Subcutaneous adipose tissue (tissue), 4 donors: ENCODE data around the gene VEPH1. TPM values are rescaled to one million over a fixed set of nuclear protein-coding genes. Genes with fewer than 3 reads are reported as not detected.

Source experiments
- CTCF ChIP-seq: fragments of 450-650 bp; IDR thresholded peaks from one replicate; pipeline ENCODE4 v1.5.1; 2016; ENCODE audit warnings: low read depth, mild to moderate bottlenecking, control low read depth, antibody characterized with exemption, moderate library complexity
- total RNA-seq, 4 donors: library from RNA; depleted of rRNA; stranded (reverse); fragments of >200 nt; gene quantifications; one replicate each; pipeline ENCODE4 v1.1.0, GENCODE V29; 2016

Gene VEPH1
- total RNA-seq, 4 donors from 2014 or later = 0.44 to 11.9 (median 3.1) TPM

DNA sequence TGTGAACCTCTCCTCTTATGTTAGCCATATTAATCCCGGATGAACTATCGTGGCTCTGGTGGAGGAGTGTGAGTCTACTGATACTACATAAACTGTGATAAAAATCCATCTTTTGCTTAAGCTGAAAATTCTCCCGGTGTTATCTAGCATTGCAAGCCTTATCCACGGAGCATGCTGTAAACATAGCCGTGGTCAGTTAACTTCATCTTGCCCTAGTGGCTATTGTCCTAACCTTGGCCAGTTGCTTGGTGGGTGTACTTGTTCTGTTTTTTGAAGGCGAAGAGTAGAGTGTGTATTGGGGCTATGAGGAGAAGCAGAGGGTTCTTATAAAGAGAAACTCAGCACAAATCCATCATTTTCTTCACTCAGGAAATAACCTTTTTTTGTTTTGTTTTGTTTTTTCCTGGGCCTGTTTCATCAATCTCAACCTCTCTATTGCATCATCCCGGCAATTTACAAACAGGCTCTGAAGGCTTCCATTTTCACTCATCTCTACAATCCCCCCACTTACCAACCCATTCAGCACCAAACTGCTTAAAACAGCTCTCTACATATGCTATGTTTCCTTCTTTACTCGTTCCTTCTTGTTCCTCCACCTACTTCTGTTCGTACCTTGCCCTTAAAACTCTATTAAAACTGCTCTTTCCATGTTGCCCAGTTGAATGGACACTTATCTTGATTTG lies 202.1 kb downstream of the VEPH1 start:
- TF ChIP-seq CTCF = no peak

- no peak for TF ChIP-seq CTCF
Observed at GRCh38 chr3:157300094-157300493, 203.1 kb downstream of the VEPH1 start.

DNA sequence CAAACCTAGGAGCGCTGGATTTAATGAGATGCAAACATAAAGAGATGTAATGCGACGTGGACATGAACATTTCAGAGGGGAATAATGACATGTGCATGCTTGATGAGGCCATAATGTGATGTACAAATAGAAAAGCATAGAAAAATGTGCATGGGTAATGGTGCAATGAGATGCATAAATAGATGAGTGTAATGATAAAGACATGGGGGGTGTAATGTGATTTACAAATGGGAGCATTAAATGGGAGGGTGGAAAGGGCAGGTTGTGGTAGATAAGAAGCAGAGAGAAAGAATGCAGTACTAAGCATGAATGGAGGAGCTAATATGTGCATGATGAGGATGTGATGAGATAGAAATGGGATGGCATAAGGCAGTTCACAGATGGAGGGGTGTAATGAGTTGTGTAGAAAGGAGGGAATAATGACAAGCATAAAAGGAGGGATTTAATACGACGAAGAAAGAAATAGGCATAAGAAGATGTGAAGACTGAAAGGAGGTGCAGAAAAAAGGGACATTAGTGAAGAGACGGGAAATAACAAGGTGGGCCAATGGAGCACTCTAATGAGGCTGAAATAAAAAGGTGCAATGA lies 205.8 kb downstream of the VEPH1 start:
- no peak for TF ChIP-seq CTCF

DNA sequence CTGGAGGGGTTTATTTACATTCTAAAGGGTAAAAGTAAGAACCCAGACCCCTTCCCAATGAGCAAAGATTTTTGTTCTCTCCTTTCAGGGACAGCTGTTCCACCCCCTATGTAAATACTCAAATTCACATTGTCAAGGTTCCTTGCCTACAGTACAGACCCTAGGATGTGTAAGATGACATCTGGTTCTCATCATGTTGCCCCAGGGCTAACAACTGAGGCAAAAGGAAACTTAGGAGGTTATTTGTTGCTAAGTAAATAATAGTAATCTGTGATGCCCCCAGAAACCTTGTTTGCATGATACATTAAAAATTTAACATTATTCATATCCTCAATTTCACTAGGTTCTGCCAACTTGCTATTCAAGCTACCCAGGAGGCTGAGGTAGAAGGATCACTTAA lies 208.3 kb downstream of the VEPH1 start:
- no peak for TF ChIP-seq CTCF

GRCh38 chr3:157294491-157294890 lies 208.7 kb downstream of the VEPH1 start:
- no peak for TF ChIP-seq CTCF

GRCh38 chr3:157290766-157291165 lies 212.4 kb downstream of the VEPH1 start:
- no peak for TF ChIP-seq CTCF

- TF ChIP-seq CTCF = no peak
Observed at GRCh38 chr3:157285966-157286365, 217.2 kb downstream of the VEPH1 start.
